SK-N-SH (cell line): Measurements from ENCODE around the gene C1QTNF5. TPM values are rescaled to one million over a fixed set of nuclear protein-coding genes. Genes with fewer than 3 reads are reported as not detected.

Experiments
- CTCF ChIA-PET: fragments of 300-600, 350-600 bp; formaldehyde crosslinking; extraction: SDS; loops from one replicate; lab custom pipeline; 2021; lab: Yijun Ruan, JAX
- POLR2A ChIA-PET: fragments of 350-600 bp; sonication (Branson Sonifier 250); formaldehyde crosslinking; extraction: SDS; loops from one replicate; lab custom pipeline; 2020; ENCODE audit warnings: antibody characterized with exemption, inconsistent platforms; lab: Yijun Ruan, JAX
- DNase-seq: peaks from one replicate; pipeline ENCODE4 v3.0.0; 2012
- H2AFZ ChIP-seq: fragments of 200-600 bp; sonication (generic); 2 replicates; pipeline ENCODE4 v1.8.1; 2016; ENCODE audit warnings: antibody characterized with exemption, mild to moderate bottlenecking, low read depth
- H3F3A ChIP-seq: fragments of 200-600 bp; sonication (generic); replicated peaks from 2 replicates; pipeline ENCODE3; 2016; ENCODE audit warnings: antibody characterized with exemption, mild to moderate bottlenecking; ENCODE audit not compliant: insufficient read depth
- H3K27ac ChIP-seq, 2 experiments: fragments of 200-500 bp in 1 of 2; fragments of 200-600 bp in 1 of 2; sonication (Bioruptor generic) in 1 of 2; sonication (generic), shearing (Covaris generic) in 1 of 2; 2 replicates each; pipeline versions ENCODE4 v1.5.1 to v1.6.1; 2014 to 2016; ENCODE audit warnings: low read depth in 2 of 2, inconsistent platforms in 1 of 2, low read length in 1 of 2, mild to moderate bottlenecking in 1 of 2, mixed read lengths in 1 of 2
- H3K27me3 ChIP-seq: fragments of 200-600 bp; sonication (generic), shearing (Covaris generic); 2 replicates; pipeline ENCODE4 v1.6.1; 2016; ENCODE audit warnings: mixed run types; ENCODE audit not compliant: insufficient read depth
- H3K36me3 ChIP-seq, 2 experiments: fragments of 200-500 bp in 1 of 2; fragments of 200-600 bp in 1 of 2; sonication (Bioruptor generic) in 1 of 2; sonication (generic) in 1 of 2; replicated peaks in 1 of 2; 2 replicates each; pipeline versions ENCODE3 to v1.5.1; 2014 to 2016; ENCODE audit warnings: low read length in 1 of 2, mild to moderate bottlenecking in 1 of 2; ENCODE audit not compliant: insufficient read depth in 2 of 2, control insufficient read depth in 1 of 2
- H3K4me1 ChIP-seq, 2 experiments: fragments of 200-500 bp in 1 of 2; fragments of 200-600 bp in 1 of 2; sonication (Bioruptor generic) in 1 of 2; sonication (generic), shearing (Covaris generic) in 1 of 2; 2 replicates each; pipeline versions ENCODE4 v1.5.1 to v1.6.1; 2014 to 2016; ENCODE audit warnings: low read depth in 1 of 2, low read length in 1 of 2, mixed run types in 1 of 2; ENCODE audit not compliant: insufficient read depth in 2 of 2, control insufficient read depth in 1 of 2
- H3K4me2 ChIP-seq: fragments of 200-600 bp; sonication (generic), shearing (Covaris generic); 2 replicates; pipeline ENCODE4 v1.6.1; 2017; ENCODE audit warnings: mixed run types
- H3K4me3 ChIP-seq, 2 experiments: fragments of 200-500 bp in 1 of 2; fragments of 200-600 bp in 1 of 2; sonication (Bioruptor generic) in 1 of 2; sonication (generic), shearing (Covaris generic) in 1 of 2; 2 replicates each; pipeline versions ENCODE4 v1.5.1 to v1.8.1; 2014 to 2016; ENCODE audit warnings: low read depth in 2 of 2, inconsistent platforms in 1 of 2, low read length in 1 of 2, mild to moderate bottlenecking in 1 of 2, mixed read lengths in 1 of 2, moderate library complexity in 1 of 2
- H3K79me2 ChIP-seq: fragments of 200-600 bp; sonication (generic); 2 replicates; pipeline ENCODE4 v1.8.1; 2017; ENCODE audit warnings: mild to moderate bottlenecking; ENCODE audit not compliant: insufficient read depth
- H3K9ac ChIP-seq: fragments of 200-600 bp; sonication (generic); 2 replicates; pipeline ENCODE4 v1.6.1; 2017; ENCODE audit warnings: mixed run types
- H3K9me2 ChIP-seq: fragments of 200-600 bp; sonication (generic); 2 replicates; pipeline ENCODE4 v1.6.1; 2017; ENCODE audit warnings: mixed run types
- H3K9me3 ChIP-seq: fragments of 200-600 bp; sonication (generic); 2 replicates; pipeline ENCODE4 v1.6.1; 2017; ENCODE audit warnings: mixed run types, mild to moderate bottlenecking, moderate library complexity
- H4K20me1 ChIP-seq: fragments of 200-600 bp; sonication (generic); 2 replicates; pipeline ENCODE4 v1.6.1; 2017; ENCODE audit warnings: mild to moderate bottlenecking, mixed run types; ENCODE audit not compliant: insufficient read depth
- CTCF ChIP-seq: fragments of 200-600 bp; sonication (generic); IDR thresholded peaks from 2 replicates; pipeline ENCODE4 v1.6.1; 2017; ENCODE audit warnings: antibody characterized with exemption, mild to moderate bottlenecking, moderate library complexity
- EP300 ChIP-seq, 2 experiments: IDR thresholded peaks; 2 replicates each; pipeline versions ENCODE4 v1.4.0 to v1.6.1; 2012; ENCODE audit warnings: borderline replicate concordance in 1 of 2, low read depth in 1 of 2, low read length in 1 of 2
- EZH2phosphoT487 ChIP-seq: fragments of 200-600 bp; sonication (generic); IDR thresholded peaks from 2 replicates; pipeline ENCODE4 v1.6.1; 2017; ENCODE audit warnings: low read depth, mixed run types, mild to moderate bottlenecking, antibody characterized with exemption, moderate library complexity, borderline replicate concordance
- FOSL2 ChIP-seq: IDR thresholded peaks from 2 replicates; pipeline ENCODE4 v1.4.0; 2012; ENCODE audit warnings: low read depth, mild to moderate bottlenecking, moderate library complexity, borderline replicate concordance
- FOXM1 ChIP-seq: IDR thresholded peaks from 2 replicates; pipeline ENCODE4 v1.4.0; 2012; ENCODE audit warnings: low read depth, mild to moderate bottlenecking
- NFIC ChIP-seq: IDR thresholded peaks from 2 replicates; pipeline ENCODE4 v1.4.0; 2012; ENCODE audit warnings: borderline replicate concordance
- RFX5 ChIP-seq: IDR thresholded peaks from 2 replicates; pipeline ENCODE4 v1.6.1; 2012; ENCODE audit warnings: mild to moderate bottlenecking, improper control_type of control experiment, low read length
- SMC3 ChIP-seq: IDR thresholded peaks from 2 replicates; pipeline ENCODE4 v1.6.1; 2012; ENCODE audit warnings: low read depth, low read length, improper control_type of control experiment
- TEAD4 ChIP-seq: IDR thresholded peaks from 2 replicates; pipeline ENCODE4 v1.4.0; 2012; ENCODE audit warnings: mild to moderate bottlenecking, borderline replicate concordance; ENCODE audit not compliant: insufficient read depth
- WGBS: methylation state at CpG from one replicate; pipeline ENCODE4 v1.1.6; 2017; ENCODE audit warnings: low lambda C conversion rate; 5-methylcytosine and 5-hydroxymethylcytosine counted together
- polyA plus RNA-seq, 3 experiments: library from polyadenylated mRNA; depleted of rRNA; stranded (reverse); fragments of >200 nt; gene quantifications; 2 replicates each; pipeline ENCODE4 v1.2.3, GENCODE V29; 2012
- TF ChIP-seq, protein P1 (sequence below): fragments of 150-350 bp; IDR thresholded peaks from 2 replicates; pipeline ENCODE4 v1.6.1; 2017; ENCODE audit warnings: antibody characterized with exemption, low read length, low read depth, borderline replicate concordance

The C1QTNF5 gene
- polyA plus RNA-seq, 1 of the 3 experiments (the other 2 are of a cell fraction) = 0.71 TPM

- Histone ChIP-seq H3K36me3 (no peaks in the 10 kb centered on the region), H4K20me1 (no peaks in the 10 kb centered on the region), H2AFZ (no peak overlapping the region), H3K79me2 (no peaks in the 10 kb centered on the region), H3K27me3 (no peaks in the 10 kb centered on the region), H3K9me3 (no peaks in the 10 kb centered on the region), H3K4me2 (no peak overlapping the region)
- POLR2A ChIA-PET = interaction anchor here (1.6 kb wide), 1 partner anchor 23 kb away, joined by 4 read pairs; no protein-coding TSS in a partner anchor
- WGBS = 98% methylated on average over 8 of the region's 18 CpGs
- TF ChIP-seq SMC3 (no peak), EZH2phosphoT487 (no peak)
- TF ChIP-seq, all 33 proteins: peak for 0
- CTCF ChIA-PET = interaction anchor here (0.7 to 4.8 kb wide), 5 partner anchors 9 to 215 kb away, joined by 3 to 22 read pairs (median 12); no protein-coding TSS in a partner anchor
- no peaks in the 10 kb centered on the region for H3K9me2 ChIP-seq
- DNase-seq = peak; percentile 20
- H3F3A ChIP-seq = peaks cover 8% of the 10 kb centered on the region
- peaks cover 12 to 31% of the 10 kb centered on the region in 2 experiments; a peak in 2 of 4 replicates for H3K4me1 ChIP-seq
- no peak overlapping the region for H3K27ac ChIP-seq
- no peak overlapping the region for H3K4me3 ChIP-seq
- no peak overlapping the region for H3K9ac ChIP-seq
Observed at GRCh38 chr11:119314726-119315125, 26.0 kb downstream of the C1QTNF5 start.

GRCh38 chr11:119310682-119311052 lies 30.0 kb downstream of the C1QTNF5 start:
- Histone ChIP-seq H3K9ac (no peak overlapping the region), H3K4me3 (no peak overlapping the region), H2AFZ (no peak overlapping the region), H3K27ac (no peak overlapping the region), H3K9me3 (no peaks in the 10 kb centered on the region), H3F3A (peaks cover 22% of the 10 kb centered on the region), H3K36me3 (peaks cover 4 to 24% of the 10 kb centered on the region in 2 experiments), H4K20me1 (no peaks in the 10 kb centered on the region), H3K79me2 (no peaks in the 10 kb centered on the region), H3K27me3 (no peaks in the 10 kb centered on the region), H3K4me2 (no peak overlapping the region), H3K9me2 (no peaks in the 10 kb centered on the region), H3K4me1 (peaks cover 4% of the 10 kb centered on the region in 2 experiments; a peak in 2 of 4 replicates)
- CTCF ChIA-PET = interaction anchor here (1.5 kb wide), 1 partner anchor 13 kb away, joined by 13 read pairs; no protein-coding TSS in a partner anchor
- POLR2A ChIA-PET = no interaction called here
- no peak for DNase-seq
- TF ChIP-seq CTCF (no peak), FOXM1 (no peak), FOSL2 (no peak), SMC3 (no peak), NFIC (no peak), RFX5 (no peak), EP300 (IDR thresholded peaks at IDR 0.05; ENCODE audit: borderline replicate concordance in 1 of 2, low read depth in 1 of 2, low read length in 1 of 2) (no peak), TEAD4 (no peak)
- TF ChIP-seq, protein P1, sequence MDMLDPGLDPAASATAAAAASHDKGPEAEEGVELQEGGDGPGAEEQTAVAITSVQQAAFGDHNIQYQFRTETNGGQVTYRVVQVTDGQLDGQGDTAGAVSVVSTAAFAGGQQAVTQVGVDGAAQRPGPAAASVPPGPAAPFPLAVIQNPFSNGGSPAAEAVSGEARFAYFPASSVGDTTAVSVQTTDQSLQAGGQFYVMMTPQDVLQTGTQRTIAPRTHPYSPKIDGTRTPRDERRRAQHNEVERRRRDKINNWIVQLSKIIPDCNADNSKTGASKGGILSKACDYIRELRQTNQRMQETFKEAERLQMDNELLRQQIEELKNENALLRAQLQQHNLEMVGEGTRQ = no peak
- WGBS = 92% methylated on average over 20 of the region's 20 CpGs
